AG04449 (cell line): ENCODE measurements around the gene MBTPS1.

Experiments used
- CTCF ChIA-PET: fragments of 350-600 bp; formaldehyde crosslinking; extraction: SDS; loops from one replicate; lab custom pipeline; 2021; ENCODE audit warnings: antibody characterized with exemption; lab: Yijun Ruan, JAX
- POLR2A ChIA-PET: fragments of 400-600, 350-600 bp; formaldehyde crosslinking; extraction: SDS; loops from one replicate; lab custom pipeline; 2020; ENCODE audit warnings: antibody characterized with exemption, inconsistent platforms; lab: Yijun Ruan, JAX
- DNase-seq: peaks from one replicate; pipeline ENCODE4 v3.0.0-alpha.2; 2010; ENCODE audit warnings: low read depth, low spot score
- H3K4me3 ChIP-seq: 2 replicates; pipeline ENCODE4 v1.5.1; 2011; ENCODE audit warnings: low read depth, mild to moderate bottlenecking, control low read depth, low read length
- TF ChIP-seq, protein P1 (sequence below): IDR thresholded peaks from one replicate; pipeline ENCODE4 v1.5.1; 2011; ENCODE audit warnings: mild to moderate bottlenecking, moderate library complexity, low read length, control low read depth, inconsistent platforms; ENCODE audit not compliant: insufficient read depth; ENCODE audit errors: missing control alignments

MBTPS1 gene

GRCh38 chr16:84032458-84033178 lies 84.1 kb downstream of the MBTPS1 start:
- no peak overlapping the region for H3K4me3 ChIP-seq
- TF ChIP-seq, protein P1, sequence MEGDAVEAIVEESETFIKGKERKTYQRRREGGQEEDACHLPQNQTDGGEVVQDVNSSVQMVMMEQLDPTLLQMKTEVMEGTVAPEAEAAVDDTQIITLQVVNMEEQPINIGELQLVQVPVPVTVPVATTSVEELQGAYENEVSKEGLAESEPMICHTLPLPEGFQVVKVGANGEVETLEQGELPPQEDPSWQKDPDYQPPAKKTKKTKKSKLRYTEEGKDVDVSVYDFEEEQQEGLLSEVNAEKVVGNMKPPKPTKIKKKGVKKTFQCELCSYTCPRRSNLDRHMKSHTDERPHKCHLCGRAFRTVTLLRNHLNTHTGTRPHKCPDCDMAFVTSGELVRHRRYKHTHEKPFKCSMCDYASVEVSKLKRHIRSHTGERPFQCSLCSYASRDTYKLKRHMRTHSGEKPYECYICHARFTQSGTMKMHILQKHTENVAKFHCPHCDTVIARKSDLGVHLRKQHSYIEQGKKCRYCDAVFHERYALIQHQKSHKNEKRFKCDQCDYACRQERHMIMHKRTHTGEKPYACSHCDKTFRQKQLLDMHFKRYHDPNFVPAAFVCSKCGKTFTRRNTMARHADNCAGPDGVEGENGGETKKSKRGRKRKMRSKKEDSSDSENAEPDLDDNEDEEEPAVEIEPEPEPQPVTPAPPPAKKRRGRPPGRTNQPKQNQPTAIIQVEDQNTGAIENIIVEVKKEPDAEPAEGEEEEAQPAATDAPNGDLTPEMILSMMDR: no peak
- no peak for DNase-seq
- CTCF ChIA-PET: interaction anchor here (1.0 to 1.2 kb wide), 2 partner anchors 33 kb away, joined by 3 to 4 read pairs; no protein-coding TSS in a partner anchor
- POLR2A ChIA-PET: no interaction called here

- ChIA-PET POLR2A (no interaction called here), CTCF (interaction anchor here (1.2 kb wide), 1 partner anchor 34 kb away, joined by 3 read pairs; no protein-coding TSS in a partner anchor)
- TF ChIP-seq, protein P1: no peak
- DNase-seq: no peak
- no peak overlapping the region for H3K4me3 ChIP-seq
Observed at GRCh38 chr16:84031556-84031955, 85.2 kb downstream of the MBTPS1 start.

GRCh38 chr16:84029297-84030047 lies 87.3 kb downstream of the MBTPS1 start:
- no peak overlapping the region for H3K4me3 ChIP-seq
- TF ChIP-seq, protein P1: no peak
- ChIA-PET POLR2A (no interaction called here), CTCF (interaction anchor here (1.1 kb wide), 1 partner anchor 36 kb away, joined by 3 read pairs; no protein-coding TSS in a partner anchor)
- no peak for DNase-seq

- TF ChIP-seq, protein P1: no peak
- H3K4me3 ChIP-seq: no peak overlapping the region
- ChIA-PET CTCF (interaction anchor here (1.2 kb wide), 1 partner anchor 38 kb away, joined by 4 read pairs; no protein-coding TSS in a partner anchor), POLR2A (no interaction called here)
- no peak for DNase-seq
Observed at GRCh38 chr16:84027625-84028024, 89.1 kb downstream of the MBTPS1 start.

DNA sequence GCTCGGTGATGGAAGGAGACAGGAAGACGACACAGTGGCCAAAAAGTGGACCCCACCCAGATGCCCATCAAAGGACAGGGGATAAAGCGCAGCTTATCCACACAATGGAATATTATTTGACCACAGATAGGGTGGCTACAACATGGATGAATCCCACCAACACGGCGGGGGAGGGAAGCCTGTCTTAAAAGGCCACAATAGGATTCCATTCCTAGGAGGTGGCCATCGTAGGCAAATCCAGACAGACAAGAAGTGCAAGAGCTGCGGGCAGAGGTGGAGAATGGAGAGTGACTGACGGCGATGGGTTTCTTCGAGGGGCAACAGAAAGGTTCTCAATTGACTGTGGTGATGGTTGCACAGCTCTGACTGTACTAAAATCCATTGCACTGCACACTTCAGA lies 90.1 kb downstream of the MBTPS1 start:
- CTCF ChIA-PET: no interaction called here
- DNase-seq: no peak
- TF ChIP-seq, protein P1: no peak
- POLR2A ChIA-PET: no interaction called here
- H3K4me3 ChIP-seq: no peak overlapping the region

GRCh38 chr16:84024854-84025253 lies 91.9 kb downstream of the MBTPS1 start:
- ChIA-PET CTCF (no interaction called here), POLR2A (no interaction called here)
- no peak overlapping the region for H3K4me3 ChIP-seq
- TF ChIP-seq, protein P1: no peak
- no peak for DNase-seq
